NCI-H345 treated with DMSO at 0.1 percent for 48 hours (cell line): ENCODE data around the gene KCNK1.
"Not testable (repeated sequence)": the region's sequence is repeated elsewhere in the genome, so short reads cannot be mapped to it uniquely, and the experiment has no call there.

ENCODE experiments used
- DNase-seq: peaks from one replicate; lab custom pipeline; 2025; ENCODE audit not compliant: unreplicated experiment; lab: John Stamatoyannopoulos, UW

Gene KCNK1

GRCh38 chr1:233664804-233665574, 51.1 kb downstream of the KCNK1 start:
- DNase-seq: no peak

- no peak for DNase-seq
These were observed 51.8 kb downstream of the KCNK1 start for GRCh38 chr1:233665575-233666270.

- DNase-seq: no peak
These were observed 53.8 kb downstream of the KCNK1 start for GRCh38 chr1:233667741-233668140.

GRCh38 chr1:233668146-233668724, 54.3 kb downstream of the KCNK1 start:
- DNase-seq: no peak

GRCh38 chr1:233668725-233669294, 54.9 kb downstream of the KCNK1 start:
- DNase-seq: no peak

- not testable (repeated sequence) for DNase-seq
These were observed 56.5 kb downstream of the KCNK1 start for GRCh38 chr1:233670363-233670762.

- DNase-seq: no peak
These were observed 57.4 kb downstream of the KCNK1 start for GRCh38 chr1:233671286-233671685.

- no peak for DNase-seq
These were observed 58.8 kb downstream of the KCNK1 start for GRCh38 chr1:233672732-233673131.

GRCh38 chr1:233673261-233673946, 59.5 kb downstream of the KCNK1 start:
- DNase-seq: no peak

GRCh38 chr1:233673947-233674431, 60.1 kb downstream of the KCNK1 start:
- DNase-seq: no peak

- no peak for DNase-seq
These were observed 61.5 kb downstream of the KCNK1 start for GRCh38 chr1:233675446-233675845.

- no peak for DNase-seq
These were observed 62.0 kb downstream of the KCNK1 start for GRCh38 chr1:233675893-233676292.

GRCh38 chr1:233677690-233678354, 63.9 kb downstream of the KCNK1 start:
- DNase-seq: no peak

GRCh38 chr1:233679030-233679429, 65.1 kb downstream of the KCNK1 start:
- no peak for DNase-seq

GRCh38 chr1:233679591-233680373, 65.9 kb downstream of the KCNK1 start:
- DNase-seq: no peak

GRCh38 chr1:233681285-233681684, 67.4 kb downstream of the KCNK1 start:
- no peak for DNase-seq

- DNase-seq: not testable (repeated sequence)
These were observed 72.7 kb downstream of the KCNK1 start for GRCh38 chr1:233686653-233687052.

- DNase-seq: no peak
These were observed 75.3 kb downstream of the KCNK1 start for GRCh38 chr1:233689017-233689747.

GRCh38 chr1:233689748-233690254, 75.9 kb downstream of the KCNK1 start:
- DNase-seq: no peak
